GM12873 (cell line): Measurements from ENCODE around the gene MRPL20.

Experiments used
- TF ChIP-seq, protein P1 (sequence below): IDR thresholded peaks from 2 replicates; pipeline ENCODE4 v1.5.1; 2012; ENCODE audit warnings: low read depth, mild to moderate bottlenecking, moderate library complexity, low read length, control low read depth; ENCODE audit not compliant: insufficient read depth; ENCODE audit errors: missing control alignments

MRPL20 gene

DNA sequence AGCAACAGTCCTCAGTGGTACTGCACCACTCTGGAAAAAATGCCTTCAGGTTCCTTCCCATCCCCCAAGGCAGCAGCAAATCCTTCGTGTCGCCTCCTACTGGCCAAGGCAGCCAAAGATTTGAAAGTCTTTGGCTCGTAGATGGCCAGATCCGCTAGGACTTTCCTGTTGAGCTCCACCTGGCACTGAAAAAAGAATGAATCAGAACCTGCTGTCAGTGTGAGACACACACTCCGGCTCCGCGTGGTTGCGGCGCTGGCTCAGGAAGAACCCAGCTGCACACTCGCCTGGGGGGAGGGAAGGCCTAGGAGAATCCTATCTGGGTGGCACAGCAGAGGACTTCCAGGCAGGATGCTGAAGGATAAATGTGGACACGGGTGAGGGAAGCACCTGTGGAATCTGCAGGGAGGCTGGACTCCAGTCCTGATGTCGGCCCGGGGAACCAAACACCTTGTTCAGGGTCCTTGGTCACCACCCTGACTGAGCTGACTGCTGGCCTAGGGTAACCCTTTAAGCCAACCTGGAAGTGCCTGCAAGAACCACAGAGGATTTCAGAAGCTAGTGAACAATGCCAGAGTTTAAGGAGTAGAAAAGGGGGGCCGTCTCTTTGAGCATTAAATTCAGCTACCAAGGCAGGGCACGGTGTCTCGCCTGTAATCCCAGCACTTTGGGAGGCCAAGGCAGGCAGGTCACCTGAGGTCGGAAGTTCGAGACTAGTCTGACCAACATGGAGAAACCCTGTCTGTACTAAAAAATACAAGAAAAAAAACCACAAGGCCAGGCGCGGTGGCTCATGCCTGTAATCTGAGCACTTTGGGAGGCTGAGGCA is 4.8 kb downstream of the MRPL20 start:
- TF ChIP-seq, protein P1, sequence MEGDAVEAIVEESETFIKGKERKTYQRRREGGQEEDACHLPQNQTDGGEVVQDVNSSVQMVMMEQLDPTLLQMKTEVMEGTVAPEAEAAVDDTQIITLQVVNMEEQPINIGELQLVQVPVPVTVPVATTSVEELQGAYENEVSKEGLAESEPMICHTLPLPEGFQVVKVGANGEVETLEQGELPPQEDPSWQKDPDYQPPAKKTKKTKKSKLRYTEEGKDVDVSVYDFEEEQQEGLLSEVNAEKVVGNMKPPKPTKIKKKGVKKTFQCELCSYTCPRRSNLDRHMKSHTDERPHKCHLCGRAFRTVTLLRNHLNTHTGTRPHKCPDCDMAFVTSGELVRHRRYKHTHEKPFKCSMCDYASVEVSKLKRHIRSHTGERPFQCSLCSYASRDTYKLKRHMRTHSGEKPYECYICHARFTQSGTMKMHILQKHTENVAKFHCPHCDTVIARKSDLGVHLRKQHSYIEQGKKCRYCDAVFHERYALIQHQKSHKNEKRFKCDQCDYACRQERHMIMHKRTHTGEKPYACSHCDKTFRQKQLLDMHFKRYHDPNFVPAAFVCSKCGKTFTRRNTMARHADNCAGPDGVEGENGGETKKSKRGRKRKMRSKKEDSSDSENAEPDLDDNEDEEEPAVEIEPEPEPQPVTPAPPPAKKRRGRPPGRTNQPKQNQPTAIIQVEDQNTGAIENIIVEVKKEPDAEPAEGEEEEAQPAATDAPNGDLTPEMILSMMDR, result peak; percentile 68

DNA sequence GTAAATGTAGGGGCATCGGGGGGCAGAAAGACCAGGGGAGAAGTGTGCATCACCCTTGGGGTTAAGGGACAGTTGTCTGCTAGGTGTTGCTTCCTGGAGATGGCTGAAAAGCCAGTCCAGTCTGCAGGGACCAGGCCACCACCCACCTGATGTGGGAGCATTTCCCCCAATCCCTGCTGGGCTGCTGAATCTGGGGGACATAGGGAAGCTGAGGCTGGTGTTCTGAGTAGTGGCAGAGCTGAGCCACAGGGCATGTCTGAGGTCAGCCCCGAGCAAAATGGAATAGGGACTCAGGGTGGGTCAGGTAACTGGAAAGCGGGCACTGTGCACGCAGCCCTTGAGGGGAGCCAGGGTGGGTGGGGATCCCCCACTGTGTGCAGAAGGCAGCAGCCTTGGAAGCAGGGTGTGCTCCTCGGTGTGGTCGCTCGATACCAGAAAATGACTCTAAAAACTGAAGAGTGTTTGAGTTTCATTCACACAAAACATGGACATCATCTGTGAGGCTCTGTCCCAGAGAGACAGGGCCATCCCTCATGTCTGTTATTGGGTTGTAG is 5.6 kb downstream of the MRPL20 start:
- TF ChIP-seq, protein P1, result no peak

DNA sequence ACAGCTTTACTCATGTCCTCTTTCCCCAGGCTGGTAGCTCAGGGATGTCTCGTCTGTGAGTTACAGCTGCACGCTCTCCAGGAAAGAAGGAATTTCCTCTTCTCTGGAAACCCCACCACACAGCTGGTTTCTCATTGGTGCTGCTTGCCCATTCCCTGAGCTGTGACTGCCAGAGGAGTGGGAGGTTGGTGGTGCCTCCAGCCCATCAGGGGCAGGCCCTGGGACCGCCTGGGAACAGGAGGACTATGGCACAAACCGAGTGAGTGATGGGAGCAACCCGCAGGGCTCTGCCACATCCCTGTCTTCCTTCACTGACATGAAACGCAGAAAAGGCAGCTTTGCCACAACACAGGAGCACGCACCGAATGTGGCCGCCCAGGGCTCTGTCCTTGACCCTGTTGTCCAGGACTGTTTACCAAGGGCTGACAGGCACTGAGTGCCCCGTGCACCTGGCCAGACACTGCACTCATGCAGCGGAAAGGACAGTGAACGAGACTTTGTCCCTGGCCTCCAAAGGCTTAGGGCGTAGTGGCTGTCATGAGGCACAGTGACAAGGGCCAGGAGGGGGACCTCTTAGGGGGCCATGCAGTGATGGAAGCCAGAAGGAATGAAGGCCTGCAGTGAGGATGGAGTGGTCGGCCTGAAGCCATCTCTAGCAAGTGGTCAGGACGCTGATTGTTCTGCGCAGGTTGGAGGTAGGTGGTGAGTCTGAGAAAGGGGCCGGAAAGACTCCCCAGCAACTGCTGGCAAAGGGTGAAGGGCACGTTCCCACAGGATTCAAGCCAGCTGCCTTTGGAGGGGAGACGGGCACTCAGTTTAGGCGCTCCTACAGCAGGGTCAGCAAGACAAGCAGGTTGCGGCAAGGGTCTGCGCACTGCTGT is 6.3 kb downstream of the MRPL20 start:
- TF ChIP-seq, protein P1, result no peak

DNA sequence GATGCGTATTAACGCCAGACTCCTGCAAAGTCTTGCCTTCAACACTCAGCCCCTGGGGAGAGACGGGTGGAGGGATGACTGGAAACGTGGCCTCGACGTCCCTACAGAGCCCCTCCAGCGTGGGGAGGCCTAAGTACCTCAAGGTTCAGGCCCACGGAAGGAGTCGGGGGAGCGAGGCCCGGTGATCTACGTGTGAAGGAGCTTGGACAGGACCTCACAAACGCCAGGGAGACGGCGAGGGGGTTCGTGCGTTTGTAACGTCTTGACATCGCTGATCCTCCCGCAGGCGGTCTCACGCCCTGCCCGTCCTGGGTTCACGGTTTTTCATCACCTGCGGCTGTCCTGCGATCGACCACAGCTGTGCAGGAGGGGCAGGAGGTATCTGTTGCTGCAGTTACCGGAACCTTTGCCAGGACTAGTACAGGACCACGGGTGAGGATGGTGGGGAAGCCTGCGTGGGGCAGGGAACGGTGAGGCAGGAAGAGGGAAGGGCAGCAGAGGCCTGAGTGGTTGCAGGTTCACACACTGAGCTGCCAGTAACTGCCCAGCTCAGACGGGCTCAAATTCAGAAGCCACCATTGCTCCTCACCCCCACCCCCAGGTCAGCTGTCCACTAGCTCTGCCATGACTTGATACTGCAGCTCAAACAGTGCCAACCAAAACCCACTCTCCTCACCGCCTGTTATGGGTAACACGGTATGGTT is 7.1 kb downstream of the MRPL20 start:
- TF ChIP-seq, protein P1, result no peak

DNA sequence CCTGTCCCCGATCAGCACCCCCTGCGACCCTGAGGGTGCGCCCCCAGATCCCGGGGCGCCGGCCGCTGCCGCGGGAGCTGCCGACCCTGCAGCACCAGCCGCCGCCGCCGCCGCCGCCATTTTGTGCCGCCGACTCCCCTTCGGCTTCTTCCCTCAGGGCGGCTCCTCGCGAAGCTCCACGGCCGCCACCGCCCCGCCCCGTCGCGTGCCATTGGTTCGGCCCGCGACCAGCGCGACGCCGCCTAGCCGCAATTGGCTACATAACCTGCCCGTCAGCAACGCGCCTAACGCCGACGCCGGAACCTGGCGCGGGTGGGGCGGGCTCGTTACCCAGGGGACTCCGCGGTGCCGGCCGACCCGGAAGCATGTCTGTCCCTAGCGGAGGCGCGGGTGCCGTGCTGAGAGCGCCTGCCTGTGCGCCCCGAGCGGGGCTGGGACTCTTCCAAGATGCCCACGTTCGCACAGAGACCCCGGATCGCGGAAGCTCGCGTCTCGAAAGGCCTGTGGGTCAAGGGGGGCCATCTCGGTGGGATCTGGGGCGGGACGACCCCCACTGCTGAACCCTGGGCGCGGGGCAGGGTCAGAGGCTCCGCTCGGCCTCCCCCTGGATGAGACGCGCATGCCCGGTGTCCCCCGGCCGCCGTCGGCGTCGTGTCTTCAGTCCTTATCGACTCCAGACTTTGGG is 7.8 kb downstream of the MRPL20 start, which contains the start of gene CCNL2:
TSS of gene CCNL2 (minus strand) at position 149 of the 685 bp plus-strand sequence. CDS start at position 120, 29 bp downstream.
- TF ChIP-seq, protein P1, result peak; percentile 68

DNA sequence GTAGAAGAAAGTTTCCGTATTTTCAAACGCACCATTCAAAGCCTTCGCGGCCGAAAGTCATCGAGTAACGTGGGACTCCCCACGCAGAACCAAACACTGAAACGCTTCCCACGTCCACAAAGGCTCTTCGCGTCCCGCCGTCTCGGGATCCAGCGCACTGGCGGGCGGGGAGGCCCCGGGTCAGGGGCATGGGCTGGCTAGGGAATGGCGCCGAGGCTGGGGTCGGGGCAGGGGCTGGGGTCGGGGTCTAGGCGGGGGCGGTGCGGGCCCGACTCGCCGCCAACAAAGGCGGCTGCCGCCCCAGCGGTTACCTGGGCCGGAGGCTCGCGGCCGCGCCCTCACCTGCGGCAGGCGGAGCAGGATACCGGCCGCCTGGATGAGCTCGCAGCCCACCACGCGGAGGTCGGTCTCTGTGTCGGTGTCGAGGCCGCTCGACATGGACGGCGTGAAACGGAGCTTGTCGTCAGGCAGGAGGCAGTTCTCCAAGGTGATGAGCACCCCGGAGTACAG is 8.4 kb downstream of the MRPL20 start:
- TF ChIP-seq, protein P1, result no peak
